GM19328 (cell line): Measurements from ENCODE around the gene EIF5.
A peak's percentile ranks its signal among the peaks of the same experiment; 100 is the strongest.

Experiments
- ATAC-seq: cut with Tn5 transposase; IDR thresholded peaks from one replicate; pipeline ENCODE4 v1.9.1; 2021; ENCODE audit warnings: mild to moderate bottlenecking, moderate library complexity; ENCODE audit not compliant: unreplicated experiment

EIF5 gene

GRCh38 chr14:103333754-103334643 is at the start of gene EIF5:
EIF5 (plus strand) TSS chr14:103334237; CDS start chr14:103335861, 1,624 bp downstream.
- ATAC-seq: peak; percentile 87

GRCh38 chr14:103284574-103285467 is 49.2 kb upstream of the EIF5 start:
- ATAC-seq: no peak

GRCh38 chr14:103286460-103286859 is 47.6 kb upstream of the EIF5 start:
- ATAC-seq: no peak

GRCh38 chr14:103286968-103287850 is 46.8 kb upstream of the EIF5 start:
- no peak for ATAC-seq

GRCh38 chr14:103288076-103288766 is 45.8 kb upstream of the EIF5 start:
- no peak for ATAC-seq

- no peak for ATAC-seq
These were observed 44.0 kb upstream of the EIF5 start for GRCh38 chr14:103290056-103290455.

- no peak for ATAC-seq
These were observed 43.5 kb upstream of the EIF5 start for GRCh38 chr14:103290494-103290893.

- ATAC-seq: no peak
These were observed 43.1 kb upstream of the EIF5 start for GRCh38 chr14:103290961-103291360.

GRCh38 chr14:103292426-103293374 is 41.3 kb upstream of the EIF5 start:
- ATAC-seq: peak; percentile 49

GRCh38 chr14:103293465-103293864 is 40.6 kb upstream of the EIF5 start:
- no peak for ATAC-seq

- no peak for ATAC-seq
These were observed 39.9 kb upstream of the EIF5 start for GRCh38 chr14:103294091-103294490.

GRCh38 chr14:103296007-103296406 is 38.0 kb upstream of the EIF5 start:
- ATAC-seq: no peak

- no peak for ATAC-seq
These were observed 37.0 kb upstream of the EIF5 start for GRCh38 chr14:103296987-103297386.

GRCh38 chr14:103298620-103299019 is 35.4 kb upstream of the EIF5 start:
- no peak for ATAC-seq

GRCh38 chr14:103301512-103302354 is 32.3 kb upstream of the EIF5 start:
- ATAC-seq: no peak

- no peak for ATAC-seq
These were observed 31.1 kb upstream of the EIF5 start for GRCh38 chr14:103302966-103303365.

- no peak for ATAC-seq
These were observed 29.3 kb upstream of the EIF5 start for GRCh38 chr14:103304706-103305105.
